HG02678 (cell line): Measurements from ENCODE around the gene SH3PXD2B.

ENCODE experiments used
- ATAC-seq: cut with Tn5 transposase; IDR thresholded peaks from one replicate; pipeline ENCODE4 v1.9.1; 2021; ENCODE audit warnings: mild to moderate bottlenecking, moderate library complexity; ENCODE audit not compliant: unreplicated experiment

Gene SH3PXD2B

DNA sequence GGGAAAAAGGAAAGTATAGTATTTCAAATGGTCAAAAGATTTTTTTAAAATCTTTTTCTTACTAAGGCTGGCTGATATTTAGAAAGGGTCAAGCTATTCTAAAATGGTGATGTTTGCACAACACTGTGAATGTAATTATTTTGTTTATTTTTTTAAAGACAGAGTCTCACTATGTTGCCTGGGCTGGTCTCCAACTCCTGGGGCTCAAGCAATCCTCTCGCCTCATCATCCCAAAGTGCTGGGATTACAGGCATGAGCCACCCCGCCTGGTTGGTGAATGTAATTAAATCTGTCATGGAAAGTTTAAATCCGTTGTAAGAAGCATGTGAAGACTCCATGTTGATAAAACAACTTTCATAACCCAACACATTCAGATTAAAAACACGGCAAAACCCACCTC, 173.4 kb downstream of the SH3PXD2B start:
- no peak for ATAC-seq

DNA sequence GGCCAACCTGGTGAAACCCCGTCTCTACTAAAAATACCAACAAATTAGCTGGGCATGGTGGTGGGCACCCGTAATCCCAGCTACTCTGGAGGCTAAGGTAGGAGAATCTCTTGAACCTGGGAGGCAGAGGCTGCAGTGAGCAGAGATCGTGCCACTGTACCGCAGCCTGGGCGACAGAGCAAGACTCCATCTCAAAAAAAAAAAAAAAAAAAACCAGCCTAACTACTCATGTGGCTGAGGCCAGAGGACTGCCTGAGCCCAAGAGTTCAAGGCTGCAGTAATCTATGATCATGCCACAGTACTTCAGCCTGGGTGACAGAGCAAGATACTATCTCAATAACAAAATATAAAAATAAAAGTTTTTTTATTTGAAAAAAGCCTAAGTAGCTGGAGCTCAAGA, 174.0 kb downstream of the SH3PXD2B start:
- no peak for ATAC-seq

DNA sequence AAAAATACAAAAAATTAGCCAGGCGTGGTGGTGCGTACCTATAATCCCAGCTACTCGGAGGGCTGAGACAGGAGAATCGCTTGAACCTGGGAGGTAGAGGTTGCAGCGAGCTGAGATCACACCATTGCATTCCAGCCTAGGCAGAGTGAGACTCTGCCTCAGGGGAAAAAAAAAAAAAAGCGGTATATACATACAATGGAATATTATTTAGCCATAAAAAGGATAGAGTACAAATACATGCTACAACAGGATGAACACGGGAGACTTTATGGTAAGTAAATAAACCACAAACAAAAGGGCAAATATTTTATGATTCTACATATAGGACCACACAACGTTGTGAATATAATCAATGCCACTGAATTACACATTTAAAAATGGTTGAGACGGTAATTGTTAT, 176.0 kb downstream of the SH3PXD2B start:
- no peak for ATAC-seq

DNA sequence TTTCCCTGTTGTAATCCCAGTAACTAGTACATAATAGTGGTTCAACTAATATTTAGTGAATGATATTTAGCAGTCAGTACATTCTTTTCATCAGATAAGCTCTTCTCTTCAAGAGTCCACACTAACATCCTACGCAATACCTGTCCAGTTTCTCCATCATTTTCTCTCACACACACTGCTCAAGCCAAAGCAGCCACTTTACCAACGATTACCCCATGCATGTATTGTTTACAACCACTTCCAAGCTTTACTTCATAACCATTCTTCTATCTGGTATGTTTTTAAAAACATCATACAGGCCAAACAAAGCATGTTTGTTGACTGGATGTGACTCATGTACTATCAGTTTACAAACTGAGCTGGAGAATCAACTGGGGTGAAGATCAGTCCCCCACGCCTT, 178.1 kb downstream of the SH3PXD2B start:
- no peak for ATAC-seq
